ENCODE data around the gene FAM120AOS. TPM values are rescaled to one million over a fixed set of nuclear protein-coding genes. Genes with fewer than 3 reads are reported as not detected.

FAM120AOS gene
- total RNA-seq, 1 experiment from 2014 or later: 53.6 TPM

GRCh38 chr9:93483497-93483896 lies 30.1 kb upstream of the FAM120AOS start:
- Histone ChIP-seq H3K56ac (ENCODE audit: insufficient read length, low read depth, low read length) (no peak overlapping the region), H3K9me3 (ENCODE audit: control insufficient read depth, low read depth, low read length) (no peaks in the 10 kb centered on the region), H3K18ac (ENCODE audit: insufficient read length, low read depth, low read length) (no peak overlapping the region), H3T11ph (ENCODE audit: low read length) (no peak overlapping the region), H2AFZ (ENCODE audit: low read length) (no peak overlapping the region), H3K79me2 (ENCODE audit: insufficient read depth, low read length) (peaks cover 2% of the 10 kb centered on the region; the same call in 1 of the 2 replicates), H4K20me1 (ENCODE audit: control insufficient read depth, insufficient read depth, insufficient read length) (no peaks in the 10 kb centered on the region), H4K91ac (ENCODE audit: insufficient read length, low read depth, low read length) (no peak overlapping the region), H3K27ac (ENCODE audit: insufficient read length, low read depth, low read length) (no peak overlapping the region), H3K4me1 (ENCODE audit: insufficient read depth, low read length) (no peaks in the 10 kb centered on the region), H2AK5ac (ENCODE audit: insufficient read length, low read length) (no peak overlapping the region), H2BK12ac (ENCODE audit: insufficient read length, low read depth, low read length) (no peak overlapping the region), H3K14ac (ENCODE audit: insufficient read depth, low read length) (no peak overlapping the region), H3K23me2 (ENCODE audit: insufficient read length, low read depth, low read length, poor library complexity, severe bottlenecking) (no peaks in the 10 kb centered on the region), H2BK15ac (ENCODE audit: low read depth, low read length) (no peak overlapping the region), H3K4me2 (ENCODE audit: insufficient read depth, insufficient read length, low read length) (no peak overlapping the region), H3K79me1 (ENCODE audit: insufficient read depth, low read depth, low read length, poor library complexity, severe bottlenecking) (peaks cover 5% of the 10 kb centered on the region), H2BK20ac (ENCODE audit: low read depth, low read length, poor library complexity, severe bottlenecking) (no peak overlapping the region), H4K8ac (replicated peaks; ENCODE audit: insufficient read length, low read depth, low read length) (no peak overlapping the region), H4K5ac (ENCODE audit: insufficient read length, low read depth, low read length) (no peak overlapping the region), H3K23ac (ENCODE audit: insufficient read length, low read depth, low read length) (no peak overlapping the region), H2BK120ac (ENCODE audit: low read depth, low read length, poor library complexity, severe bottlenecking) (no peak overlapping the region), H2BK5ac (ENCODE audit: insufficient read length, low read length) (no peak overlapping the region), H3K27me3 (ENCODE audit: insufficient read depth, low read length) (no peaks in the 10 kb centered on the region), H3K4ac (ENCODE audit: low read depth, low read length) (no peak overlapping the region), H3K9ac (ENCODE audit: extremely low read depth, insufficient read length, low read length) (no peak overlapping the region)
- Mint-ChIP-seq H3K27me3 (ENCODE audit: low read depth) (no peaks in the 10 kb centered on the region), H3K9me3 (no peaks in the 10 kb centered on the region), H3K27ac (no peak overlapping the region), H3K36me3 (ENCODE audit: insufficient read depth in 1 of 3, low read depth in 3 of 3) (peaks cover 24 to 42% (median 25%) of the 10 kb centered on the region in 3 experiments), H3K4me1 (peaks cover 15 to 22% of the 10 kb centered on the region in 2 experiments), H3K4me3 (no peak overlapping the region)
- TF ChIP-seq CTCF (conservative IDR thresholded peaks at IDR 0.05): no peak
- no peak for DNase-seq
- WGBS (ENCODE audit: extremely low coverage, insufficient read length, low lambda C conversion rate): no CpG with 5 or more reads among the region's 2 CpGs

Data from H9 (cell line).